ENCODE data around the gene SAV1.
A peak's percentile ranks its signal among the peaks of the same experiment; 100 is the strongest.

Gene SAV1

DNA sequence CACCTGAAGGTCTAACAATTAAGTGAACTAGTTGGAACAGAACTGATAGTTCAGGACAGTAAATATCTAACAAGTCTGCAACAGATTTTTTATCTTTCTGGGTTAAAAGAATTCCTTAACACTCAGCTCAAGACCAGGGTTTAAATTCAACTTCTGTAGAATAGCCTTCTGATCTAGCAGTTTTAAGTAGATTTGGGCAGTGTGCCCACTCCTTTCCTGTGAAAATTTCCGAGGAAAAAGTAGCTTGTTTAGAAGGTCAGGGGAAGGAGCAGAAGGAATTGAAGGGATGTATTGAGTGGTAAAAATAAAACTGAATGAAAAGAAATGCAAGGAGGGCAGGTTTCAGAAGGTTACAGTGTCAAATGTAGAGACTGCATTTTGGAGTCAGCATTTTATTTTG lies 62.3 kb downstream of the SAV1 start:
- DNase-seq: no peak

DNA sequence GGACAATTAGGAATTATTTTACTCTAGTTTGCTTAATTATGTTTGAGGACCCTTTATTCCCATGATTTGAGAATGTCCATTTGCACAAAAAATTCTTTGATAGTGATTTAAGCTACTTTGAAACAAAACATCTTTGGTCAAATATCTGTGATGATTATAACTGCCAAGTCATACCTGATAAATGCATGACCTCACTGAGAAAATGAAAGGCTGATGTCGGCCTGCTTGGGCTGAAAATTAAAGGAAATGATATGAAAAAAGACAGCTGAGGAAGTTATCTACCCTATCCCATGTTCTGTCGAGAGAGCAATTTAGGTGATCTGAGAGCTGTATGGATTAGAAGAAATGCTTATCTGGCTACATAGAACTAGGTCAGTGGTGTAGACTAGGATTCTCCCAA lies 64.5 kb downstream of the SAV1 start:
- no peak for DNase-seq

DNA sequence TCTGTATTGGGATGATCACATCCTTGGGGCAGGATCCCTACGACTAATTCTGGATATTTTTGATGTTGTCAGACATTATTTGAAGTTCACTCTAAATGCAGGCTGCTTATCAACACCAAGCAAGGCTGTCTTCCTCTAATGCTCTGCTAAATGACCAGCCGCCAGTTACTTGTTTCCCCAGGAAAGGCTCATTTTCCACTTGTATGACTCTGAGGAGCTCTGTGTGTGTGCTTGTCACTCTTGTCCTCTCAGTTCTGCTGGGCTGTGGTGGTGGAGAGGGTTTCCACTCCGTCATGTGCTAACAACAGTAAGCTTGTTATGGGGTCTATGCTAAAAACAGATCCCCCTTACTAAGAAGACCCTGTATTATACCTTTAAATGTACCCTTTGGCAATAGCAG lies 66.1 kb downstream of the SAV1 start:
- DNase-seq: no peak

DNA sequence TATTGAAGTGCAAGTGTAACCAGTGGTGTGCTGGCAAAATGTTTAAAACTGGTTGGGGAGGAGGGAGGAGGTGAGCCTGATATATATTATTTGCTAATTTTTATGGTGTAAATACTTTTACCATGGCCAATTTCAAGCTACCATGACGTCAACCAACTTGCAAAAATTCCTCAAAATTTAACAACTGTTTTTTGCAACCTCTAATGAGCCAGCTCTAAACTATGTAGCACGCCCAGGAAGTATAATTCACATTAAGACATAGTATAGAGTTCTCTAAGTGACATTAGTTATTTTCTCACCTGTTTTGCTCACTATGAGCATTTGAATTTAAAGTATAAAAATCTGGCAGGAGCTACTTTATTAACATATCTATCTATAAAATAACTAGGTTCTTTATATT lies 66.7 kb downstream of the SAV1 start:
- DNase-seq: no peak

DNA sequence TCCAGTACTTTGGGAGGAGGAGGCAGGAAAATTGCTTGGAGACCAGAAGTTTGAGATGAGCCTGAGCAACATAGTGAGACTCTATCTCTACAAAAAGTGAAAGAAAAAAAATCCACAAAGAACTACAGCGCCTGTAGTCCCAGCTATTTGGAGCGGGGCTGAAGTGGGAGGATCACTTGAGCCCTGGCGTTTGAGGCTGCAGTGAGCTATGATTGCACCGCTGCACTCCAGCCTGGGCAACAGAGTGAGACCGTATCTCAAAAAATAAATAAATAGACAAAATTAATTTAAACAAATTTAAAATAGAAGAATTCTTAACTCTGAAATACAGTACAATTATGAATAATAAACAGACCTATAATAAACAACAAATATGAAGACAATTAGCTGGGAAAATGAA lies 67.3 kb downstream of the SAV1 start:
- no peak for DNase-seq

DNA sequence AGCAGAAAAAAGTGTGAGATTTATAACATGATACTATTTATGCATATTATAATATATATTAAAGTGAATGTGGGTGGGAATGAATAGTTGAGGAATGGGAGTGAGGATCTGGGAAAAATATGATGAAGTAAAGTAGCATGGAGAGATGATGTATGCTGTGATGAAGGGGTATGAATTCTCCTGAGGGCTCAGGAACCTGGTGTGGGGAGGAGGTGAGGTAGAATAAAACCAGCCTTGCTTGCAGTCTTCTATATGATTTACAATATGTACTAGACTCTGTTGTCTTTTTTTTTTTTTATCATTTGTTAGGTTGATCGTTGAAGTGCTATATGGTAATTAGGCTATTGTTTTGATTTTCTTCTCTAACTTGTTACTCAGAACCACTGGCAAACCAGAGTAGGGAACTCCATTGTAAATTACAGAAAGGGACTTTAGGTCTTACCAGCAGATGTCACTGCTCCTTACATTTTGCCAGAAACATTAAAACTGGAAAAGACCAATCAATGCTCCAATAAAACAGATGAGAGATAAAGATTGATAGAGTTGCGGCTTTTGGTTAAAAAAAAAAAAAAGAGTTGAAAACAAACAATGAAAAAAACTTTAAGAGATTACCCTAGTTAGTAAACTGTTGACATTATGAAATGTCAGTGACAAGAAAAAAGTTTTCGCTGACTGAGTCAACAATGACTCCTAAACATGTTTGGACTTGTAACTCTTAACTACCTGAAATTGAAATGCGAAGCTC lies 68.2 kb downstream of the SAV1 start:
- DNase-seq: peak in 1 of 2 donors; percentile 41

DNA sequence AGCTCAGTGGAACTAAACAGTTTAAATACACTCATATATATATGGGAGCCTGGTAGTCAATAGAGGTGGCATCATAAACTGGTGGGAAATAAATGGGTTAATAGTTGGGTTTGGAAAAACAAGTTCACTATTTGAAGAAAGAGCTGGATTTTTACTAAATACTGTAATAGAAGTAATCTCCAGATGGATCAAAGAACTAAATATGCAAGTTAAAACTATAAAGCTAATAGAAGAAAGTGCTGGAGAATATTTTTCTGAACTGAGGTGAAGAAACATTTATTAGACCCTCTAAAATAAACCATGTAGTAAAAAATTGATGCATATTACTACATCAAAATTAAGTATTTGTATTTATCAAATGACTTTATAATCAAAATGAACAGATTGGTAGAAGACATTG lies 69.3 kb downstream of the SAV1 start:
- no peak for DNase-seq

DNA sequence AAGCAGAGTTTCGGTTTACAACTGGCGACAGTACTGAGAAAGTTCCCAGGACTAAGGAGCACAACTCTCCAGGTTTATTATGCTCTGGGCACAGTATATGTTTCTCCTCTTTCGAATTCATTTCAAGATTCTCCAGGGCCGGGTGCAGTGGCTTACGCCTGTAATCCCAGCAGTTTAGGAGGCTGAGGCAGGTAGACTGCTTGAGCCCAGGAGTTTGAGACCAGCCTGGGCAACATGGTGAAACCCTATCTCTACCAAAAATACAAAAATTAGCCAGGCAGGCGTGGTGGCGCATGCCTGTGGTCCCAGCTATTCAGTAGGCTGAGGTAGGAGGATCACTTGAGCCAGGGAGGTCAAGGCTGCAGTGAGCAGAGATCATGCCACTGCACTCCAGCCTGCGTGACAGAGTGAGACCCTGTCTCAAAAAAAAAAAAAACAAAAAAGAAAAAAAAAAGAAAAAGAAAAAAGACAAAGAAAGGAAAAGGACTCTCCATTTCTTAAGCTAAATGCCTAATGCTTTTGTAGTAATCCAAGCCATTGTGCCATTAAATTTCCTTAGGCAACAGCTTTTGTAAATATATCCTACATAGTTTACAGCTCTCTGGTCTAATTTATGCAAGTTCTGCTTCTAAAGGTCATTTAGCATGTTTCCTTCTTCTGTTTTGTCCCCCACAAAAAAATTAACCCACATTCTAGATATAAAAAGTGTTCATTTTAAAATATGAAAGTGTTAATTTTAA lies 73.4 kb downstream of the SAV1 start:
- DNase-seq: no peak

DNA sequence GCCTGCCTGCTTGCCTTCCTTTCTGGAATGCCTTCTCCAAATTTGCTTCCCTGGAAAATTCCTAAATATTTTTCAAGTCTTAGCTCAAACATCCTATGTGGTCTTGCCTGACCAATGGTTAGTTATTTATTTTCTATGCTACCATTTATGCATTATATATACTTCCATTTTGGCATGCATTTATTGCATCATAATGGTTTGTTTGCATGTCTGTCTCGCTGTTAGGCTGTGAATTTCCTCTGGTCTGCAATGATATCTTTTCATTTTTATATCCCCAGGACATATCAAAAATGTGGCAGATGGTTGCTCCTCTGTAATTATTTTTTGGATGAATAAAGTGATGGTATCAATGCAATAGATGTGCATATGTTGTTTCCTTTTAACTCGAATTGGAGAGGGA lies 77.6 kb downstream of the SAV1 start:
- DNase-seq: no peak

All from CD4-positive, alpha-beta T cell treated with Interleukin-4 for 1 hour (primary cell).